GM23338 (cell line): ENCODE results near the gene PLXNB2. TPM values are rescaled to one million over a fixed set of nuclear protein-coding genes. Genes with fewer than 3 reads are reported as not detected.

Experiments
- ATAC-seq: fragments of 200-7000 bp; cut with Tn5 transposase; 3 replicates; pipeline ENCODE4 v1.9.1; 2020
- DNase-seq: peaks from one replicate; pipeline ENCODE4 v3.0.0-alpha.2; 2015; ENCODE audit warnings: low spot score
- H2AFZ ChIP-seq: fragments of 200-600 bp; sonication (generic); 2 replicates; pipeline ENCODE4 v1.8.0; 2016; ENCODE audit warnings: antibody characterized with exemption, mild to moderate bottlenecking, moderate library complexity
- H3F3A ChIP-seq: fragments of 200-600 bp; sonication (generic); replicated peaks from 2 replicates; pipeline ENCODE4 v1.8.0; 2017; ENCODE audit warnings: antibody characterized with exemption, mixed run types, low read depth
- H3K27ac ChIP-seq: fragments of 200-600 bp; sonication (generic); 2 replicates; pipeline ENCODE4 v1.6.1; 2016; ENCODE audit warnings: low read depth
- H3K27me3 ChIP-seq: fragments of 200-600 bp; sonication (generic); 2 replicates; pipeline ENCODE4 v1.8.0; 2016; ENCODE audit warnings: mild to moderate bottlenecking, mixed run types, moderate library complexity; ENCODE audit not compliant: insufficient read depth
- H3K36me3 ChIP-seq: fragments of 200-600 bp; sonication (generic); 2 replicates; pipeline ENCODE4 v1.8.0; 2016; ENCODE audit warnings: mild to moderate bottlenecking; ENCODE audit not compliant: insufficient read depth
- H3K4me1 ChIP-seq: fragments of 200-600 bp; sonication (generic); 2 replicates; pipeline ENCODE4 v1.8.0; 2016; ENCODE audit warnings: mild to moderate bottlenecking, moderate library complexity; ENCODE audit not compliant: insufficient read depth
- H3K4me2 ChIP-seq: fragments of 200-600 bp; sonication (generic); 2 replicates; pipeline ENCODE4 v1.7.1; 2017; ENCODE audit warnings: mixed run types
- H3K4me3 ChIP-seq: fragments of 200-600 bp; sonication (generic); 2 replicates; pipeline ENCODE4 v1.6.1; 2016; ENCODE audit warnings: mixed run types
- H3K79me2 ChIP-seq: fragments of 200-600 bp; sonication (generic); replicated peaks from 2 replicates; pipeline ENCODE4 v1.8.0; 2017; ENCODE audit warnings: mild to moderate bottlenecking; ENCODE audit not compliant: insufficient read depth
- H3K9me2 ChIP-seq: fragments of 200-600 bp; sonication (generic); 2 replicates; pipeline ENCODE4 v1.8.0; 2017; ENCODE audit not compliant: insufficient read depth
- H4K20me1 ChIP-seq: fragments of 200-600 bp; sonication (generic); replicated peaks from 2 replicates; pipeline ENCODE4 v1.8.0; 2017; ENCODE audit warnings: mild to moderate bottlenecking; ENCODE audit not compliant: insufficient read depth
- H3K27ac Mint-ChIP-seq: 2 replicates; pipeline ENCODE4 v1.8.0; 2020; ENCODE audit warnings: inconsistent platforms, mild to moderate bottlenecking, moderate library complexity, mixed read lengths
- H3K27me3 Mint-ChIP-seq: 3 replicates; pipeline ENCODE4 v1.8.0; 2022; ENCODE audit warnings: low read depth, mild to moderate bottlenecking, moderate library complexity, mixed read lengths, inconsistent platforms; ENCODE audit not compliant: insufficient read depth, poor library complexity
- H3K36me3 Mint-ChIP-seq: 3 replicates; pipeline ENCODE4 v1.8.0; 2021; ENCODE audit warnings: low read depth, mild to moderate bottlenecking, inconsistent platforms, moderate library complexity, mixed read lengths
- H3K4me1 Mint-ChIP-seq: 3 replicates; pipeline ENCODE4 v1.8.0; 2020; ENCODE audit warnings: mild to moderate bottlenecking, inconsistent platforms, mixed read lengths
- H3K4me3 Mint-ChIP-seq: 3 replicates; pipeline ENCODE4 v1.8.0; 2021; ENCODE audit warnings: moderate library complexity, mild to moderate bottlenecking, inconsistent platforms, mixed read lengths
- H3K9me3 Mint-ChIP-seq: 3 replicates; pipeline ENCODE4 v1.8.0; 2020; ENCODE audit warnings: moderate library complexity, mild to moderate bottlenecking, inconsistent platforms, mixed read lengths
- CREB1 ChIP-seq: fragments of 250-450 bp; sonication (Bioruptor Pico); IDR thresholded peaks from 2 replicates; pipeline ENCODE4 v1.5.0; 2020; ENCODE audit warnings: low read depth, mild to moderate bottlenecking, moderate library complexity
- EZH2 ChIP-seq: fragments of 200-600 bp; sonication (generic); IDR thresholded peaks from one replicate; pipeline ENCODE4 v1.8.0; 2017; ENCODE audit warnings: antibody characterized with exemption, mild to moderate bottlenecking, low read depth; ENCODE audit not compliant: unreplicated experiment
- JUNB ChIP-seq: IDR thresholded peaks from one replicate; pipeline ENCODE4 v1.6.1; 2016; ENCODE audit warnings: antibody characterized with exemption; ENCODE audit not compliant: unreplicated experiment
- POLR2AphosphoS5 ChIP-seq: IDR thresholded peaks from 2 replicates; pipeline ENCODE4 v1.6.1; 2016; ENCODE audit warnings: antibody characterized with exemption, low read depth
- polyA plus RNA-seq: library from polyadenylated mRNA; unstranded; fragments of >200 nt; fragmentation: Nextera tagmentation; extraction: Ambion mirVana; gene quantifications from 2 replicates; pipeline ENCODE4 v1.2.1, GENCODE V29; 2016
- total RNA-seq: library from RNA; depleted of rRNA; stranded (reverse); fragments of >200 nt; shearing (Covaris generic); gene quantifications from 2 replicates; pipeline ENCODE4 v1.2.3, GENCODE V29; 2014
- TF ChIP-seq, protein P1 (sequence below), 2 experiments: fragments of 200-600 bp in 1 of 2; sonication (generic) in 1 of 2; conservative IDR thresholded peaks; 2 replicates each; pipeline versions ENCODE4 v1.5.1 to v1.6.1; 2016 to 2017; ENCODE audit warnings: antibody characterized with exemption in 2 of 2, low read depth in 2 of 2, mild to moderate bottlenecking in 2 of 2, moderate library complexity in 1 of 2
- TF ChIP-seq, protein P2 (sequence below): IDR thresholded peaks from one replicate; pipeline ENCODE4 v1.6.1; 2018; ENCODE audit warnings: antibody characterized with exemption; ENCODE audit not compliant: unreplicated experiment
- TF ChIP-seq, protein P3 (sequence below): IDR thresholded peaks from 2 replicates; pipeline ENCODE4 v1.6.1; 2016; ENCODE audit warnings: antibody characterized with exemption

Gene PLXNB2
- total and polyA plus RNA-seq, 2 experiments from 2014 or later = 29.1 to 66.3 TPM

DNA sequence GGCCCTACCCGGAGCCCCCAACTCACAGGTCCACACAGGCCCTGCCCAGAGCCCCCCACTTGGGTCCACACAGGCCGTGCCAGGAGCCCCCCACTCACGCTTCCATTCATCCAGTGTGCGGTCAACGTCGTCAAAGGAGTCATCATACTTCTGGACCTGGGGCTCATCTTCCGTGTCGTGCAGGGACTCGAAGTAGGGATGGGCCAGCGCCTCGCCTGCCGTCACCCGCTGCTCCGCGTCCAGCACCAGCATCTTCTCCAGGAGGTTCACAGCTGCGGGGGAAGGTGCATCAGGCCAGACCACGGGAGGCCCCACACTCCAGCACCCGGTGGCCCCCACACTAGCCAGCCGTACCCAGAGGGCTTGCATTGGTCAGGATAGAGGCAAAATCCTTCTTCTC is 52.3 kb downstream of the PLXNB2 start (continued):
- TF ChIP-seq, protein P1, sequence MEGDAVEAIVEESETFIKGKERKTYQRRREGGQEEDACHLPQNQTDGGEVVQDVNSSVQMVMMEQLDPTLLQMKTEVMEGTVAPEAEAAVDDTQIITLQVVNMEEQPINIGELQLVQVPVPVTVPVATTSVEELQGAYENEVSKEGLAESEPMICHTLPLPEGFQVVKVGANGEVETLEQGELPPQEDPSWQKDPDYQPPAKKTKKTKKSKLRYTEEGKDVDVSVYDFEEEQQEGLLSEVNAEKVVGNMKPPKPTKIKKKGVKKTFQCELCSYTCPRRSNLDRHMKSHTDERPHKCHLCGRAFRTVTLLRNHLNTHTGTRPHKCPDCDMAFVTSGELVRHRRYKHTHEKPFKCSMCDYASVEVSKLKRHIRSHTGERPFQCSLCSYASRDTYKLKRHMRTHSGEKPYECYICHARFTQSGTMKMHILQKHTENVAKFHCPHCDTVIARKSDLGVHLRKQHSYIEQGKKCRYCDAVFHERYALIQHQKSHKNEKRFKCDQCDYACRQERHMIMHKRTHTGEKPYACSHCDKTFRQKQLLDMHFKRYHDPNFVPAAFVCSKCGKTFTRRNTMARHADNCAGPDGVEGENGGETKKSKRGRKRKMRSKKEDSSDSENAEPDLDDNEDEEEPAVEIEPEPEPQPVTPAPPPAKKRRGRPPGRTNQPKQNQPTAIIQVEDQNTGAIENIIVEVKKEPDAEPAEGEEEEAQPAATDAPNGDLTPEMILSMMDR (conservative IDR thresholded peaks at IDR 0.05; ENCODE audit: low read depth in 2 of 2) = no peak
- TF ChIP-seq, protein P2, sequence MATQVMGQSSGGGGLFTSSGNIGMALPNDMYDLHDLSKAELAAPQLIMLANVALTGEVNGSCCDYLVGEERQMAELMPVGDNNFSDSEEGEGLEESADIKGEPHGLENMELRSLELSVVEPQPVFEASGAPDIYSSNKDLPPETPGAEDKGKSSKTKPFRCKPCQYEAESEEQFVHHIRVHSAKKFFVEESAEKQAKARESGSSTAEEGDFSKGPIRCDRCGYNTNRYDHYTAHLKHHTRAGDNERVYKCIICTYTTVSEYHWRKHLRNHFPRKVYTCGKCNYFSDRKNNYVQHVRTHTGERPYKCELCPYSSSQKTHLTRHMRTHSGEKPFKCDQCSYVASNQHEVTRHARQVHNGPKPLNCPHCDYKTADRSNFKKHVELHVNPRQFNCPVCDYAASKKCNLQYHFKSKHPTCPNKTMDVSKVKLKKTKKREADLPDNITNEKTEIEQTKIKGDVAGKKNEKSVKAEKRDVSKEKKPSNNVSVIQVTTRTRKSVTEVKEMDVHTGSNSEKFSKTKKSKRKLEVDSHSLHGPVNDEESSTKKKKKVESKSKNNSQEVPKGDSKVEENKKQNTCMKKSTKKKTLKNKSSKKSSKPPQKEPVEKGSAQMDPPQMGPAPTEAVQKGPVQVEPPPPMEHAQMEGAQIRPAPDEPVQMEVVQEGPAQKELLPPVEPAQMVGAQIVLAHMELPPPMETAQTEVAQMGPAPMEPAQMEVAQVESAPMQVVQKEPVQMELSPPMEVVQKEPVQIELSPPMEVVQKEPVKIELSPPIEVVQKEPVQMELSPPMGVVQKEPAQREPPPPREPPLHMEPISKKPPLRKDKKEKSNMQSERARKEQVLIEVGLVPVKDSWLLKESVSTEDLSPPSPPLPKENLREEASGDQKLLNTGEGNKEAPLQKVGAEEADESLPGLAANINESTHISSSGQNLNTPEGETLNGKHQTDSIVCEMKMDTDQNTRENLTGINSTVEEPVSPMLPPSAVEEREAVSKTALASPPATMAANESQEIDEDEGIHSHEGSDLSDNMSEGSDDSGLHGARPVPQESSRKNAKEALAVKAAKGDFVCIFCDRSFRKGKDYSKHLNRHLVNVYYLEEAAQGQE = no peak
- no peak for TF ChIP-seq CREB1 (CRISPR knock-in tag)
- no peak for TF ChIP-seq EZH2
- TF ChIP-seq JUNB = no peak
- TF ChIP-seq, protein P3, sequence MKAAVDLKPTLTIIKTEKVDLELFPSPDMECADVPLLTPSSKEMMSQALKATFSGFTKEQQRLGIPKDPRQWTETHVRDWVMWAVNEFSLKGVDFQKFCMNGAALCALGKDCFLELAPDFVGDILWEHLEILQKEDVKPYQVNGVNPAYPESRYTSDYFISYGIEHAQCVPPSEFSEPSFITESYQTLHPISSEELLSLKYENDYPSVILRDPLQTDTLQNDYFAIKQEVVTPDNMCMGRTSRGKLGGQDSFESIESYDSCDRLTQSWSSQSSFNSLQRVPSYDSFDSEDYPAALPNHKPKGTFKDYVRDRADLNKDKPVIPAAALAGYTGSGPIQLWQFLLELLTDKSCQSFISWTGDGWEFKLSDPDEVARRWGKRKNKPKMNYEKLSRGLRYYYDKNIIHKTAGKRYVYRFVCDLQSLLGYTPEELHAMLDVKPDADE = no peak
- no peak for TF ChIP-seq POLR2AphosphoS5

DNA sequence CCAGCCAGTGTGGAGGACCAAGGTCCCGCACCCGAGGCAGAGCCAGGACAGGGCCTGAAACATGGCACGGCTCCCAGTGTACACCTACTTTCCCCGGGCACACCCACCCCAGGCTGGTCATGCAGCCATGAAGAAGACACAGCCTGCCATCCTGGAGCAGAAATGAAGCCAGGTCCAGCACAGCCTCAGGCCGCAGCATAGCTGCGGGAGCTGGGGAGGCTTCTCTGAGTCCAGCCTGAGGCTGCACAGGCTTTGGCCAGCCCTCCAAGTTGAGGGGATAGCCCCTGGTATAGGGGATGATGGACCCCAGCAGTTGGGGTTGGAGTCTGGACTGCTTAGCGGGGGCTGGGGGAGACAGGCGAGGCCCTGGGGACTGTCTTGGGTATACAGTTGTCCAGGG is 53.5 kb downstream of the PLXNB2 start:
- Mint-ChIP-seq H3K36me3 (no peaks in the 10 kb centered on the region), H3K4me3 (no peak overlapping the region), H3K4me1 (peaks cover 3% of the 10 kb centered on the region; the same call in 2 of the 3 replicates), H3K27ac (no peak overlapping the region), H3K9me3 (no peaks in the 10 kb centered on the region), H3K27me3 (peaks cover 7% of the 10 kb centered on the region)
- Histone ChIP-seq H3K36me3 (no peaks in the 10 kb centered on the region), H3F3A (peaks cover 4% of the 10 kb centered on the region; the same call in 1 of the 2 replicates), H3K4me2 (no peak overlapping the region), H3K27ac (no peak overlapping the region), H3K4me3 (no peak overlapping the region), H3K27me3 (no peaks in the 10 kb centered on the region), H3K79me2 (no peaks in the 10 kb centered on the region), H3K4me1 (no peaks in the 10 kb centered on the region), H3K9me2 (no peaks in the 10 kb centered on the region), H2AFZ (no peak overlapping the region), H4K20me1 (peaks cover 3% of the 10 kb centered on the region; the same call in 1 of the 2 replicates)
- DNase-seq (no peak), ATAC-seq (no peak)
- TF ChIP-seq POLR2AphosphoS5 = no peak
